Stimulated activated CD4-positive, alpha-beta T cell treated with anti-CD3 and anti-CD28 coated beads, Interleukin-2, amount 100 ng/mL, for 24 hours (primary cell): Measurements from ENCODE around the gene CNDP1.
"Not testable (repeated sequence)": the region's sequence is repeated elsewhere in the genome, so short reads cannot be mapped to it uniquely, and the experiment has no call there.

ENCODE experiments used
- DNase-seq, 2 donors: peaks; one replicate each; pipeline ENCODE4 v3.0.0-alpha.2; 2020

The CNDP1 gene

GRCh38 chr18:74522635-74523548, 11.4 kb upstream of the CNDP1 start:
- no peak for DNase-seq

GRCh38 chr18:74524097-74524496, 10.2 kb upstream of the CNDP1 start:
- no peak for DNase-seq

GRCh38 chr18:74524915-74525314, 9.4 kb upstream of the CNDP1 start:
- not testable (repeated sequence) for DNase-seq

- DNase-seq, result no peak
Measured at GRCh38 chr18:74525741-74526140, 8.6 kb upstream of the CNDP1 start.

GRCh38 chr18:74526488-74526887, 7.8 kb upstream of the CNDP1 start:
- no peak for DNase-seq

- DNase-seq, result no peak
Measured at GRCh38 chr18:74528478-74528877, 5.8 kb upstream of the CNDP1 start.

- DNase-seq, result no peak
Measured at GRCh38 chr18:74528913-74529312, 5.4 kb upstream of the CNDP1 start.

GRCh38 chr18:74529378-74529777, 4.9 kb upstream of the CNDP1 start:
- no peak for DNase-seq

GRCh38 chr18:74529811-74530583, 4.3 kb upstream of the CNDP1 start:
- no peak for DNase-seq

GRCh38 chr18:74530584-74530862, 3.8 kb upstream of the CNDP1 start:
- no peak for DNase-seq

GRCh38 chr18:74531043-74531442, 3.3 kb upstream of the CNDP1 start:
- DNase-seq, result no peak

- DNase-seq, result no peak
Measured at GRCh38 chr18:74532511-74533025, 1.7 kb upstream of the CNDP1 start.

GRCh38 chr18:74533666-74534065, 634 bp upstream of the CNDP1 start:
- DNase-seq, result no peak

GRCh38 chr18:74534981-74535649, 815 bp downstream of the CNDP1 start:
- no peak for DNase-seq

- no peak for DNase-seq
Measured at GRCh38 chr18:74539289-74539688, 5.0 kb downstream of the CNDP1 start.

- no peak for DNase-seq
Measured at GRCh38 chr18:74540652-74541421, 6.5 kb downstream of the CNDP1 start.

GRCh38 chr18:74541703-74542555, 7.6 kb downstream of the CNDP1 start:
- no peak for DNase-seq

- no peak for DNase-seq
Measured at GRCh38 chr18:74544898-74545297, 10.6 kb downstream of the CNDP1 start.

GRCh38 chr18:74546007-74546406, 11.7 kb downstream of the CNDP1 start:
- no peak for DNase-seq

- no peak for DNase-seq
Measured at GRCh38 chr18:74546751-74547530, 12.6 kb downstream of the CNDP1 start.

GRCh38 chr18:74547860-74548259, 13.6 kb downstream of the CNDP1 start:
- DNase-seq, result no peak
